H9 (cell line): ENCODE measurements around the gene VWA5B1. TPM values are rescaled to one million over a fixed set of nuclear protein-coding genes. Genes with fewer than 3 reads are reported as not detected.

Experiments
- DNase-seq: peaks from one replicate; pipeline ENCODE4 v3.0.0-alpha.2; 2017
- H2AFZ ChIP-seq: one replicate; pipeline ENCODE4 v1.6.1; 2013; ENCODE audit warnings: mild to moderate bottlenecking, low read length, control low read depth, moderate library complexity
- H2AK5ac ChIP-seq: 2 replicates; pipeline ENCODE4 v1.6.1; 2013; ENCODE audit warnings: low read length, control low read depth, mixed read lengths; ENCODE audit not compliant: insufficient read length
- H2BK120ac ChIP-seq: one replicate; pipeline ENCODE4 v1.6.1; 2013; ENCODE audit warnings: low read depth, mild to moderate bottlenecking, low read length, control low read depth, inconsistent platforms; ENCODE audit not compliant: poor library complexity, severe bottlenecking
- H2BK12ac ChIP-seq: 2 replicates; pipeline ENCODE4 v1.6.1; 2013; ENCODE audit warnings: low read length, control low read depth, mixed read lengths, low read depth; ENCODE audit not compliant: insufficient read length
- H2BK15ac ChIP-seq: 2 replicates; pipeline ENCODE4 v1.6.1; 2013; ENCODE audit warnings: low read depth, low read length, control low read depth
- H2BK20ac ChIP-seq: one replicate; pipeline ENCODE4 v1.6.1; 2013; ENCODE audit warnings: low read depth, mild to moderate bottlenecking, low read length, control low read depth, inconsistent platforms; ENCODE audit not compliant: poor library complexity, severe bottlenecking
- H2BK5ac ChIP-seq: 2 replicates; pipeline ENCODE4 v1.6.1; 2013; ENCODE audit warnings: low read length, control low read depth, mixed read lengths; ENCODE audit not compliant: insufficient read length
- H3K14ac ChIP-seq: 2 replicates; pipeline ENCODE4 v1.6.1; 2013; ENCODE audit warnings: low read length, control low read depth; ENCODE audit not compliant: insufficient read depth
- H3K18ac ChIP-seq: 2 replicates; pipeline ENCODE4 v1.6.1; 2013; ENCODE audit warnings: low read depth, mild to moderate bottlenecking, mixed read lengths, low read length, control low read depth; ENCODE audit not compliant: insufficient read length
- H3K23ac ChIP-seq: 2 replicates; pipeline ENCODE4 v1.6.1; 2013; ENCODE audit warnings: low read length, control low read depth, mixed read lengths, low read depth; ENCODE audit not compliant: insufficient read length
- H3K23me2 ChIP-seq: 2 replicates; pipeline ENCODE4 v1.6.1; 2013; ENCODE audit warnings: low read depth, mild to moderate bottlenecking, mixed read lengths, low read length, control low read depth; ENCODE audit not compliant: insufficient read length, poor library complexity, severe bottlenecking
- H3K27ac ChIP-seq: 2 replicates; pipeline ENCODE4 v1.5.1; 2013; ENCODE audit warnings: low read length, control low read depth, mixed read lengths, low read depth; ENCODE audit not compliant: insufficient read length
- H3K27me3 ChIP-seq: 2 replicates; pipeline ENCODE4 v1.6.1; 2013; ENCODE audit warnings: low read length, control low read depth, inconsistent platforms; ENCODE audit not compliant: insufficient read depth
- H3K4ac ChIP-seq: 2 replicates; pipeline ENCODE4 v1.6.1; 2013; ENCODE audit warnings: low read depth, mild to moderate bottlenecking, control low read depth, inconsistent platforms, low read length, moderate library complexity
- H3K4me1 ChIP-seq: 2 replicates; pipeline ENCODE4 v1.6.1; 2013; ENCODE audit warnings: low read length, control low read depth, inconsistent platforms; ENCODE audit not compliant: insufficient read depth
- H3K4me2 ChIP-seq: 2 replicates; pipeline ENCODE4 v1.6.1; 2013; ENCODE audit warnings: low read length, control low read depth, mixed read lengths; ENCODE audit not compliant: insufficient read length, insufficient read depth
- H3K56ac ChIP-seq: 2 replicates; pipeline ENCODE4 v1.6.1; 2013; ENCODE audit warnings: low read depth, mild to moderate bottlenecking, mixed read lengths, low read length, control low read depth; ENCODE audit not compliant: insufficient read length
- H3K79me1 ChIP-seq: 2 replicates; pipeline ENCODE4 v1.6.1; 2013; ENCODE audit warnings: low read depth, mild to moderate bottlenecking, moderate library complexity, low read length, control low read depth, inconsistent platforms; ENCODE audit not compliant: insufficient read depth, poor library complexity, severe bottlenecking
- H3K79me2 ChIP-seq: 2 replicates; pipeline ENCODE4 v1.6.1; 2013; ENCODE audit warnings: low read length, control low read depth, inconsistent platforms; ENCODE audit not compliant: insufficient read depth
- H3K9ac ChIP-seq: 2 replicates; pipeline ENCODE4 v1.6.1; 2013; ENCODE audit warnings: low read length, control low read depth, mixed read lengths; ENCODE audit not compliant: insufficient read length; ENCODE audit errors: extremely low read depth
- H3K9me3 ChIP-seq: one replicate; pipeline ENCODE4 v1.6.1; 2013; ENCODE audit warnings: low read depth, low read length, inconsistent platforms; ENCODE audit not compliant: control insufficient read depth
- H3T11ph ChIP-seq: one replicate; pipeline ENCODE4 v1.6.1; 2013; ENCODE audit warnings: mild to moderate bottlenecking, low read length, control low read depth, inconsistent platforms
- H4K20me1 ChIP-seq: one replicate; pipeline ENCODE4 v1.6.1; 2013; ENCODE audit not compliant: control insufficient read depth, insufficient read length, insufficient read depth
- H4K5ac ChIP-seq: 2 replicates; pipeline ENCODE4 v1.6.1; 2013; ENCODE audit warnings: low read depth, mild to moderate bottlenecking, mixed read lengths, low read length, control low read depth; ENCODE audit not compliant: insufficient read length
- H4K8ac ChIP-seq: replicated peaks from 2 replicates; pipeline ENCODE4 v1.6.1; 2013; ENCODE audit warnings: low read length, control low read depth, mixed read lengths, low read depth; ENCODE audit not compliant: insufficient read length
- H4K91ac ChIP-seq: 2 replicates; pipeline ENCODE4 v1.6.1; 2013; ENCODE audit warnings: low read depth, mild to moderate bottlenecking, moderate library complexity, mixed read lengths, low read length, control low read depth; ENCODE audit not compliant: insufficient read length
- H3K27ac Mint-ChIP-seq, 3 experiments: 2 replicates in 2 of 3; 3 replicates in 1 of 3; pipeline ENCODE4 v1.8.0; 2020 to 2021; ENCODE audit warnings: mixed read lengths in 3 of 3, mild to moderate bottlenecking in 1 of 3, moderate library complexity in 1 of 3
- H3K27me3 Mint-ChIP-seq: 2 replicates; pipeline ENCODE4 v1.8.0; 2021; ENCODE audit warnings: low read depth, mild to moderate bottlenecking, moderate library complexity, mixed read lengths
- H3K36me3 Mint-ChIP-seq, 3 experiments: 2 replicates in 2 of 3; 3 replicates in 1 of 3; pipeline ENCODE4 v1.8.0; 2020 to 2021; ENCODE audit warnings: low read depth in 3 of 3, mixed read lengths in 3 of 3; ENCODE audit not compliant: insufficient read depth in 1 of 3
- H3K4me1 Mint-ChIP-seq, 2 experiments: 2 replicates each; pipeline ENCODE4 v1.8.0; 2020; ENCODE audit warnings: mixed read lengths in 2 of 2
- H3K4me3 Mint-ChIP-seq, 2 experiments: 2 replicates in 1 of 2; 3 replicates in 1 of 2; pipeline ENCODE4 v1.8.0; 2020 to 2021; ENCODE audit warnings: mild to moderate bottlenecking in 2 of 2, mixed read lengths in 2 of 2, moderate library complexity in 1 of 2
- H3K9me3 Mint-ChIP-seq, 2 experiments: 2 replicates in 1 of 2; 3 replicates in 1 of 2; pipeline ENCODE4 v1.8.0; 2020; ENCODE audit warnings: mild to moderate bottlenecking in 2 of 2, mixed read lengths in 2 of 2, moderate library complexity in 1 of 2
- WGBS: extraction: QIAGEN DNeasy Blood & Tissue Kit; methylation state at CpG from one replicate; pipeline ENCODE4 v1.1.7; 2013; ENCODE audit warnings: missing lambda C conversion rate, low lambda C conversion rate, mixed read lengths; ENCODE audit not compliant: insufficient read length; ENCODE audit errors: extremely low coverage; 5-methylcytosine and 5-hydroxymethylcytosine counted together
- total RNA-seq: library from RNA; stranded (reverse); gene quantifications from 2 replicates; pipeline ENCODE4 v1.2.1, GENCODE V29; 2021
- TF ChIP-seq, protein P1 (sequence below): fragments of 200-600 bp; sonication (generic); conservative IDR thresholded peaks from 3 replicates; pipeline ENCODE4 v1.8.0; 2021; ENCODE audit warnings: antibody characterized with exemption, mild to moderate bottlenecking

The VWA5B1 gene
- total RNA-seq, 1 experiment from 2014 or later, result not detected

DNA sequence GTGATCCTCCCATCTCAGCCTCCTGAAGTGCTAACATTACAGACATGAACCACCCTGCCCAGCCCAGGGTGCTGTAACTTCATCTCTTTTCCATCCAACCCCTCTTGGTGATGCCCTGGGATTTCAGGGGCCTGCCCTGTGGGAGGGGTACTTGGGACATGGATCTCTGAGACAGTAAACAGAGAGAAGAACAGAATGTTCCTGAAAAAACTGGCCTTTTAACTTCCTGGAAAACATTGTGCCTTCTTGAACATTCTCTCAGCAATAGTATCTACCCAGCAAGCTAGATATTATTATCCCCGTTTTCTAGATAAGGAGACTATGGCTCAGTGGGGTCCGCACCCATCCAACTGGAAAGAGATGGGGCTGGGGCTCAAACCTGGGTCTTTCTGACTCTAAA is 57.0 kb downstream of the VWA5B1 start:
- no peak overlapping the region for H3K18ac ChIP-seq
- TF ChIP-seq, protein P1, sequence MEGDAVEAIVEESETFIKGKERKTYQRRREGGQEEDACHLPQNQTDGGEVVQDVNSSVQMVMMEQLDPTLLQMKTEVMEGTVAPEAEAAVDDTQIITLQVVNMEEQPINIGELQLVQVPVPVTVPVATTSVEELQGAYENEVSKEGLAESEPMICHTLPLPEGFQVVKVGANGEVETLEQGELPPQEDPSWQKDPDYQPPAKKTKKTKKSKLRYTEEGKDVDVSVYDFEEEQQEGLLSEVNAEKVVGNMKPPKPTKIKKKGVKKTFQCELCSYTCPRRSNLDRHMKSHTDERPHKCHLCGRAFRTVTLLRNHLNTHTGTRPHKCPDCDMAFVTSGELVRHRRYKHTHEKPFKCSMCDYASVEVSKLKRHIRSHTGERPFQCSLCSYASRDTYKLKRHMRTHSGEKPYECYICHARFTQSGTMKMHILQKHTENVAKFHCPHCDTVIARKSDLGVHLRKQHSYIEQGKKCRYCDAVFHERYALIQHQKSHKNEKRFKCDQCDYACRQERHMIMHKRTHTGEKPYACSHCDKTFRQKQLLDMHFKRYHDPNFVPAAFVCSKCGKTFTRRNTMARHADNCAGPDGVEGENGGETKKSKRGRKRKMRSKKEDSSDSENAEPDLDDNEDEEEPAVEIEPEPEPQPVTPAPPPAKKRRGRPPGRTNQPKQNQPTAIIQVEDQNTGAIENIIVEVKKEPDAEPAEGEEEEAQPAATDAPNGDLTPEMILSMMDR, result no peak
- H3K9ac ChIP-seq, result no peak overlapping the region
- Mint-ChIP-seq H3K4me1 (peaks cover 9 to 17% of the 10 kb centered on the region in 2 experiments), H3K36me3 (no peaks in the 10 kb centered on the region), H3K27ac (no peak overlapping the region), H3K9me3 (peaks cover 0 to 5% of the 10 kb centered on the region in 2 experiments; a peak in 4 of 5 replicates), H3K4me3 (no peak overlapping the region), H3K27me3 (peaks cover 26% of the 10 kb centered on the region)
- no peaks in the 10 kb centered on the region for H3K79me2 ChIP-seq
- no peak overlapping the region for H2AFZ ChIP-seq
- no peaks in the 10 kb centered on the region for H4K20me1 ChIP-seq
- H3K27me3 ChIP-seq, result no peaks in the 10 kb centered on the region; the same call in 1 of the 2 replicates
- H2BK12ac ChIP-seq, result no peak overlapping the region
- H3K4me2 ChIP-seq, result no peak overlapping the region
- H2BK15ac ChIP-seq, result no peak overlapping the region
- no peak for DNase-seq
- no peak overlapping the region for H2BK120ac ChIP-seq
- no peak overlapping the region for H3K56ac ChIP-seq
- no peak overlapping the region for H3K27ac ChIP-seq
- peaks cover 8% of the 10 kb centered on the region for H3K23me2 ChIP-seq
- no peak overlapping the region for H4K8ac ChIP-seq
- no peak overlapping the region for H2BK20ac ChIP-seq
- H2BK5ac ChIP-seq, result no peak overlapping the region
- H3K23ac ChIP-seq, result no peak overlapping the region
- H3K9me3 ChIP-seq, result no peaks in the 10 kb centered on the region
- no peaks in the 10 kb centered on the region for H3K4me1 ChIP-seq
- H3K14ac ChIP-seq, result no peak overlapping the region
- no peaks in the 10 kb centered on the region for H3K79me1 ChIP-seq
- H2AK5ac ChIP-seq, result no peak overlapping the region
- no peak overlapping the region for H3K4ac ChIP-seq
- no peak overlapping the region for H4K91ac ChIP-seq
- no peak overlapping the region for H4K5ac ChIP-seq
- no peak overlapping the region for H3T11ph ChIP-seq
- no CpG with 5 or more reads among the region's 2 CpGs for WGBS
